ENCODE measurements around the gene ANKRD28.
A peak's percentile ranks its signal among the peaks of the same experiment; 100 is the strongest.
"Not testable (repeated sequence)": the region's sequence is repeated elsewhere in the genome, so short reads cannot be mapped to it uniquely, and the experiment has no call there.

Gene ANKRD28

DNA sequence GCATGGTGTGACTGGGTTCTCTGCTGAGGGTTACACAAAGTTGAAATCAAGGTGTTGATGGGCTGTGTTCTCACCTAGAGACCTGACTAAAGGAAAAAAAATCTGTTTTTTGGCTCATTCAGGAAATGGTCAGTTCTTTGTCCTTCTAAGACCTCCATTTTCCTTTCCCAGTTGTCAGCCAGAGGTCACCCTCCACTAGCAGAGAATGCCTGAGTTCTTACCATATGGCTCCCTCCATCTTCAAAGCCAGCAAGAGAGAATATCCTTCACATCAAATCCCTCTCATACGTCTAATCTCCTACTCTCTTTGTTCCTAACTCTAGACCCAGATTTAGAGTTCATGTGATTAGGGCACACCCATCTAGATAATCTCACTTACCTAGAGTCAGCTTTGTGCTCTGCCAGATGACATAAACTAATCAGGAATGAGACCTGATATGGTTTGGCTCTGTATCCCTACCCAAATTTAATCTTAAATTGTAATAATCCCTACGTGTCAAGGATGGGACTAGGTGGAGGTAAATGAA, 19.4 kb downstream of the ANKRD28 start:
- no peaks in the 10 kb centered on the region for H3K27me3 ChIP-seq (ENCODE audit: control insufficient read depth in 2 of 2, insufficient read depth in 2 of 2, low read length in 2 of 2)

DNA sequence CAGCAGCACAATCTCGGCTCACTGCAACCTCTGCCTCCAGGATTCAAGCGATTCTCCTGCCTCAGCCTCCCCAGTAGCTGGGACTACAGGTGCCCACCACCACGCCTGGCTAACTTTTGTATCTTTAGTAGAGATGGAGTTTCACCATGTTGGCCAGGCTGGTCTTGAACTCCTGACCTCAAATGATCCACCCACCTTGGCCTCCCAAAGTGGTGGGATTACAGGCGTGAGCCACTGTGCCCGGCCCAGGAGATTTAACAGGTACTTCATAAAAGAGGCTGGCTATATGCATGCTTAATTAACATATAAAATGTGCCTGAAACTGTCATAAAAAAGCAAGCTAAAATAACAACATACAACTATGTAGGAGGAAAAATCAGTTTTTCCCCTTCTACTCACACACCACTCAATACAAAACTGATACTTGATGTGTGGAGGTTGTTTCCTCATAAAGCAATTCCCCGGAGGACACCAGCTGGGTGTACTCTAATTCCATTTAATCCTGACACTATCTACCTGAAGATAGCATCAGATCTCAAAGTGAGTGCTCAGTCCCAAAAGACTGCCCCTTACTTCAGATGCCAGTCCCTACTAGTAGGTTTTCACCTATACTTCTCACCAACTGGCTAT, 22.7 kb downstream of the ANKRD28 start:
- not testable (repeated sequence) for H3K27ac ChIP-seq (ENCODE audit: low read depth in 2 of 2, low read length in 2 of 2); H3K4me1 ChIP-seq (ENCODE audit: control insufficient read depth in 2 of 2, insufficient read depth in 2 of 2, low read length in 2 of 2); H3K4me3 ChIP-seq (ENCODE audit: low read length in 2 of 2); H3K9ac ChIP-seq (ENCODE audit: low read depth in 1 of 2, low read length in 2 of 2); H3K36me3 ChIP-seq (ENCODE audit: control insufficient read depth in 2 of 2, insufficient read depth in 2 of 2, low read length in 2 of 2); H3K27me3 ChIP-seq (ENCODE audit: control insufficient read depth in 2 of 2, insufficient read depth in 2 of 2, low read length in 2 of 2); H3K9me3 ChIP-seq (ENCODE audit: control insufficient read depth in 2 of 2, low read length in 2 of 2)

More for the DNA sequence above, 19.4 kb downstream of the ANKRD28 start:
- no peak overlapping the region for H3K27ac ChIP-seq (ENCODE audit: low read depth in 2 of 2, low read length in 2 of 2)
- H3K9ac ChIP-seq (ENCODE audit: low read depth in 1 of 2, low read length in 2 of 2) = no peak overlapping the region
- H3K4me1 ChIP-seq (ENCODE audit: control insufficient read depth in 2 of 2, insufficient read depth in 2 of 2, low read length in 2 of 2) = peaks cover 0 to 2% of the 10 kb centered on the region in 2 donors
- H3K36me3 ChIP-seq (ENCODE audit: control insufficient read depth in 2 of 2, insufficient read depth in 2 of 2, low read length in 2 of 2) = no peaks in the 10 kb centered on the region
- H3K4me3 ChIP-seq (ENCODE audit: low read length in 2 of 2) = no peak overlapping the region
- H3K9me3 ChIP-seq (ENCODE audit: control insufficient read depth in 2 of 2, low read length in 2 of 2) = no peaks in the 10 kb centered on the region

GRCh38 chr3:15771444-15771843, 26.3 kb downstream of the ANKRD28 start:
- Histone ChIP-seq H3K9me3 (ENCODE audit: control insufficient read depth in 2 of 2, low read length in 2 of 2) (no peaks in the 10 kb centered on the region), H3K9ac (ENCODE audit: low read depth in 1 of 2, low read length in 2 of 2) (no peak overlapping the region), H3K36me3 (ENCODE audit: control insufficient read depth in 2 of 2, insufficient read depth in 2 of 2, low read length in 2 of 2) (peaks cover 0 to under 1% of the 10 kb centered on the region in 2 donors), H3K4me3 (ENCODE audit: low read length in 2 of 2) (no peak overlapping the region), H3K27ac (ENCODE audit: low read depth in 2 of 2, low read length in 2 of 2) (no peak overlapping the region), H3K4me1 (ENCODE audit: control insufficient read depth in 2 of 2, insufficient read depth in 2 of 2, low read length in 2 of 2) (no peaks in the 10 kb centered on the region), H3K27me3 (ENCODE audit: control insufficient read depth in 2 of 2, insufficient read depth in 2 of 2, low read length in 2 of 2) (no peaks in the 10 kb centered on the region)

DNA sequence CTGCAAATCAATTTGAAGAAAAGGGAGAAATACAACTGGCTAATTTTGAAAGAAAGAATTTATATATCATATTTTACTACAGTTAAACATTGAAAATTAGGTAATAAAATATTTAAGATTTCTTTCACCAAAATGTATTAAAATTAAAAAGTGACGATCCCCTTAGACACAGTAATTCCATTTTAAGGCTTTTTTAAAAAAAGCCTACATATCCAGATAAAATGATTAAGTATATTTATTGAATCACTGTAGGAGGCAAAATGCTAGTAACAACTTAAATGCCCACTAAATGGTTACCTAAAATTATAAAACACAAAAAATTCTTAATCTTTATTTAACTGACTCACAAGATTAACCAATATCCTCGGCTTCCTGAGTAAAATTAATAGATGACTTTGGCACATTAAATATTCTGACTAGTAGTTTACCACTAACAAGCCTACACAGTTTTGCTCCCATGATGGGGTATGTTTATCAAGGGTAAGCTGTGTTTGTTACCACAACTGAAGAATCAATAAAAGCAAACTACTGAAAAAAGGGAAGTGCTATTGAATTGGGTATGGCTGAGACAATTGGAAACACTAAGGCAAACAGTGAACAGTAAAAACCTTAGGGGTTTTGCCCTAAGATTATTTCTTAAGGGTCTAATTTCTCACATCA, 28.4 kb downstream of the ANKRD28 start:
- Histone ChIP-seq H3K27me3 (ENCODE audit: control insufficient read depth in 2 of 2, insufficient read depth in 2 of 2, low read length in 2 of 2) (no peaks in the 10 kb centered on the region), H3K36me3 (ENCODE audit: control insufficient read depth in 2 of 2, insufficient read depth in 2 of 2, low read length in 2 of 2) (peaks cover 0 to 7% of the 10 kb centered on the region in 2 donors), H3K4me1 (ENCODE audit: control insufficient read depth in 2 of 2, insufficient read depth in 2 of 2, low read length in 2 of 2) (no peaks in the 10 kb centered on the region), H3K27ac (ENCODE audit: low read depth in 2 of 2, low read length in 2 of 2) (no peak overlapping the region), H3K9me3 (ENCODE audit: control insufficient read depth in 2 of 2, low read length in 2 of 2) (no peaks in the 10 kb centered on the region), H3K9ac (ENCODE audit: low read depth in 1 of 2, low read length in 2 of 2) (no peak overlapping the region), H3K4me3 (ENCODE audit: low read length in 2 of 2) (no peak overlapping the region)

DNA sequence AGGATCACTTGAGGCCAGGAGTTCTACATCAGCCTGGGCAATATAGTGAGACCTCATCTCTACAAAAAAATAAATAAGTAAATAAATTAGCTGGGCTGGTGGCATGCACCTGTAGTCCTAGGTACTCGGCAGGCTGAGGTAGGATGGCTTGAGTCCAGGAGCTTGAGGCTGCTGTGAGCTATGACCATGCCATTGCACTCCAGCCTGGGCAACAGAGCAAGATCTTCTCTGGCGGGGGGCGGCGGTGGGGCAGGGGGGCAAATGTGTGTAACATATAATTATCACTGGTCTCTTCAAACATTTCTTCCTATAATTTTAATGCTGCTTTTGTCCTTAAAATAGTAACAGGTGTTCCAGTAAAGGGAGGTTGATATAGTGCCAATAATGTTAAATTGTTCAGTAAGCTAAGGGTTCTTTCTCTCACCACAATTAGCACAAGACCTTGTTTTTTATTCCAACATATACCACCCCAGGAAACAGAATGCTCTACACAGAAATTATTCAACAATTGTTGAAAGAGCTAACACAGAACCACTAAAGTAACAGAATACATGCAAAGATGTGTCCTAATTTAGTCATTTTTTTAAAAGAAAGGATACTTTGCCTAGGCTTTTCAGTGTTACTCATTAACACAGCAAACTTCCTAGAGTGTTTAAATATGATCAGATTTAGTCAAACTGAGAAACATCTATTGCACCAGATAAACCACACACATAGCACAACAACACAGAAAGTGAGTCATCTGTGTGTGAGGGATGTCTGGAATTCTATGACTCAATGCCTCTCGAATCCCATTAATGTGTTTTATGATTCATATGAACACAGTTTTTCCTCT, 29.1 kb downstream of the ANKRD28 start:
- H3K9ac ChIP-seq (ENCODE audit: low read depth in 1 of 2, low read length in 2 of 2) = no peak overlapping the region
- no peaks in the 10 kb centered on the region for H3K27me3 ChIP-seq (ENCODE audit: control insufficient read depth in 2 of 2, insufficient read depth in 2 of 2, low read length in 2 of 2)
- H3K36me3 ChIP-seq (ENCODE audit: control insufficient read depth in 2 of 2, insufficient read depth in 2 of 2, low read length in 2 of 2) = peaks cover 0 to 7% of the 10 kb centered on the region in 2 donors
- no peak overlapping the region for H3K4me3 ChIP-seq (ENCODE audit: low read length in 2 of 2)
- peak overlapping the region in 1 of 2 donors; percentile 26 for H3K27ac ChIP-seq (ENCODE audit: low read depth in 2 of 2, low read length in 2 of 2)
- H3K9me3 ChIP-seq (ENCODE audit: control insufficient read depth in 2 of 2, low read length in 2 of 2) = no peaks in the 10 kb centered on the region
- no peaks in the 10 kb centered on the region for H3K4me1 ChIP-seq (ENCODE audit: control insufficient read depth in 2 of 2, insufficient read depth in 2 of 2, low read length in 2 of 2)

DNA sequence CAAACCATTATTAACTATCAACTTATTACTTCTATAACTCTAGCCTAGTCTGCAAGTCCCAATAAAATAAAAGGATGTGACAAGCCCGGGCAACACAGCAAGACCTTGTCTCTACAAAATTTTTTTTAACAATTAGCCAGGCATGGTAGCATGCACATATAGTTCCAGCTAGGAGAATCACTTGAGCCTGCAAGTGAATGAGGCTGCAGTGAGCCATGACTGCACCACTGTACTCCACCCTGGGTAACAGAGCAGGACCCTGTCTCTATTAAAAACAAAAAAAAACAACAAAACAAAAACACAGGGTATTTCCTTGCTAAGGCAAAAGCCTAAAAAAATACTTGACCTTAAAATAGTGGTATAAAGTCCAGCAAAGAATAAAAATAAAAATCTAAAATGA, 31.4 kb downstream of the ANKRD28 start:
- no peak overlapping the region for H3K9ac ChIP-seq (ENCODE audit: low read depth in 1 of 2, low read length in 2 of 2)
- no peaks in the 10 kb centered on the region for H3K4me1 ChIP-seq (ENCODE audit: control insufficient read depth in 2 of 2, insufficient read depth in 2 of 2, low read length in 2 of 2)
- no peaks in the 10 kb centered on the region for H3K27me3 ChIP-seq (ENCODE audit: control insufficient read depth in 2 of 2, insufficient read depth in 2 of 2, low read length in 2 of 2)
- no peak overlapping the region for H3K27ac ChIP-seq (ENCODE audit: low read depth in 2 of 2, low read length in 2 of 2)
- H3K9me3 ChIP-seq (ENCODE audit: control insufficient read depth in 2 of 2, low read length in 2 of 2) = no peaks in the 10 kb centered on the region
- H3K36me3 ChIP-seq (ENCODE audit: control insufficient read depth in 2 of 2, insufficient read depth in 2 of 2, low read length in 2 of 2) = peaks cover 3 to 11% of the 10 kb centered on the region in 2 donors
- H3K4me3 ChIP-seq (ENCODE audit: low read length in 2 of 2) = no peak overlapping the region

- Histone ChIP-seq H3K36me3 (ENCODE audit: control insufficient read depth in 2 of 2, insufficient read depth in 2 of 2, low read length in 2 of 2) (peaks cover 0 to under 1% of the 10 kb centered on the region in 2 donors), H3K27me3 (ENCODE audit: control insufficient read depth in 2 of 2, insufficient read depth in 2 of 2, low read length in 2 of 2) (no peaks in the 10 kb centered on the region), H3K4me3 (ENCODE audit: low read length in 2 of 2) (no peak overlapping the region), H3K9me3 (ENCODE audit: control insufficient read depth in 2 of 2, low read length in 2 of 2) (no peaks in the 10 kb centered on the region), H3K27ac (ENCODE audit: low read depth in 2 of 2, low read length in 2 of 2) (no peak overlapping the region), H3K9ac (ENCODE audit: low read depth in 1 of 2, low read length in 2 of 2) (no peak overlapping the region), H3K4me1 (ENCODE audit: control insufficient read depth in 2 of 2, insufficient read depth in 2 of 2, low read length in 2 of 2) (no peaks in the 10 kb centered on the region)
Measured at GRCh38 chr3:15758295-15758694, 39.5 kb downstream of the ANKRD28 start.

DNA sequence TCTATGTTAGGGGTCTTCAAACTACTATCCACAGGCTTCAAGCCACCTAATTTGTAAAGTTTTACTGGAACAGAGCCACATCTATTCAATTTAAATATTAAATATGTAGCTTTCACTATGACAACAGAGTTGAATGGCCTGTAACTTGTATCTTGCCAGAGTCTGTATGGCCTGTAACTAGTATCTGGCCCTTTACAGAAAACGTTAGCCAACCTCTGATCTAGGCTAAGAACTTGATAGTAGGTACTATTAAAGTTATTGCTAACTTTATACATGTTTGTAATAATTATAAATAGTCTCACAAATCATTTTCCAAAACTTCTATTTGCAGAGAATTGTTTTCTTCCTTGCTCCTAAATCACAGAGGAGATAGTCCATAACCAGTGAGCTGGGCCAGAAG, 40.0 kb downstream of the ANKRD28 start:
- Histone ChIP-seq H3K9me3 (ENCODE audit: control insufficient read depth in 2 of 2, low read length in 2 of 2) (no peaks in the 10 kb centered on the region), H3K27ac (ENCODE audit: low read depth in 2 of 2, low read length in 2 of 2) (no peak overlapping the region), H3K36me3 (ENCODE audit: control insufficient read depth in 2 of 2, insufficient read depth in 2 of 2, low read length in 2 of 2) (no peaks in the 10 kb centered on the region), H3K27me3 (ENCODE audit: control insufficient read depth in 2 of 2, insufficient read depth in 2 of 2, low read length in 2 of 2) (no peaks in the 10 kb centered on the region), H3K9ac (ENCODE audit: low read depth in 1 of 2, low read length in 2 of 2) (no peak overlapping the region), H3K4me3 (ENCODE audit: low read length in 2 of 2) (no peak overlapping the region), H3K4me1 (ENCODE audit: control insufficient read depth in 2 of 2, insufficient read depth in 2 of 2, low read length in 2 of 2) (no peaks in the 10 kb centered on the region)

- Histone ChIP-seq H3K4me1 (ENCODE audit: control insufficient read depth in 2 of 2, insufficient read depth in 2 of 2, low read length in 2 of 2) (no peaks in the 10 kb centered on the region), H3K9ac (ENCODE audit: low read depth in 1 of 2, low read length in 2 of 2) (no peak overlapping the region), H3K27ac (ENCODE audit: low read depth in 2 of 2, low read length in 2 of 2) (no peak overlapping the region), H3K9me3 (ENCODE audit: control insufficient read depth in 2 of 2, low read length in 2 of 2) (no peaks in the 10 kb centered on the region), H3K4me3 (ENCODE audit: low read length in 2 of 2) (no peak overlapping the region), H3K36me3 (ENCODE audit: control insufficient read depth in 2 of 2, insufficient read depth in 2 of 2, low read length in 2 of 2) (no peaks in the 10 kb centered on the region), H3K27me3 (ENCODE audit: control insufficient read depth in 2 of 2, insufficient read depth in 2 of 2, low read length in 2 of 2) (no peaks in the 10 kb centered on the region)
Measured at GRCh38 chr3:15756505-15756904, 41.3 kb downstream of the ANKRD28 start.

DNA sequence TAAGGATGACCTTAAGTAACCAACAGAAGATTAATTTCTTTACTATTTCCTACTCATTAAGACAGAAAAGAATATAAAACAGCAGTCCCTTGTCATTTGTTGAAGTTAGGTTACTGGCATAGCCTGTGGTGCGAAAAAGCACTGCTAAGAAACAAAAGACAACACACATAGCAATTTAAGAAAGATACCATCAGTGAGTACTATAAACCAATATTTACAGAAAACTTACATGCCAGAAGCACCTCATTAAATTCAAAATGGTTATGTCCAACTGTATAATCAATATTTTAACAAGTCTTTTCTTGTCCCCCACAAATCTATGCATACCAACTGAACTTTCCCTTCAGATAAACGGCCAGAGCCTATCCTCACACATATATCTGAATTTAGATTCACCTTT, 42.0 kb downstream of the ANKRD28 start:
- H3K27ac ChIP-seq (ENCODE audit: low read depth in 2 of 2, low read length in 2 of 2) = no peak overlapping the region
- H3K9ac ChIP-seq (ENCODE audit: low read depth in 1 of 2, low read length in 2 of 2) = no peak overlapping the region
- no peak overlapping the region for H3K4me3 ChIP-seq (ENCODE audit: low read length in 2 of 2)
- no peaks in the 10 kb centered on the region for H3K27me3 ChIP-seq (ENCODE audit: control insufficient read depth in 2 of 2, insufficient read depth in 2 of 2, low read length in 2 of 2)
- H3K36me3 ChIP-seq (ENCODE audit: control insufficient read depth in 2 of 2, insufficient read depth in 2 of 2, low read length in 2 of 2) = no peaks in the 10 kb centered on the region
- no peaks in the 10 kb centered on the region for H3K9me3 ChIP-seq (ENCODE audit: control insufficient read depth in 2 of 2, low read length in 2 of 2)
- no peaks in the 10 kb centered on the region for H3K4me1 ChIP-seq (ENCODE audit: control insufficient read depth in 2 of 2, insufficient read depth in 2 of 2, low read length in 2 of 2)
